NT2/D1 (cell line): ENCODE measurements around the gene AGL.
"Not testable (repeated sequence)": the region's sequence is repeated elsewhere in the genome, so short reads cannot be mapped to it uniquely, and the experiment has no call there.

Source experiments
- DNase-seq: peaks from one replicate; pipeline ENCODE4 v3.0.0-alpha.2; 2011; ENCODE audit warnings: low read depth, low spot score
- H3K27me3 ChIP-seq: 2 replicates; pipeline ENCODE4 v1.6.0; 2011; ENCODE audit warnings: mild to moderate bottlenecking; ENCODE audit not compliant: insufficient read length, insufficient read depth
- H3K36me3 ChIP-seq: 2 replicates; pipeline ENCODE4 v1.6.1; 2011; ENCODE audit warnings: mild to moderate bottlenecking, low read length, mixed read lengths; ENCODE audit not compliant: insufficient read depth, insufficient read length
- H3K4me1 ChIP-seq: 2 replicates; pipeline ENCODE4 v1.5.1; 2011; ENCODE audit not compliant: insufficient read depth, insufficient read length
- H3K4me3 ChIP-seq: 2 replicates; pipeline ENCODE4 v1.5.1; 2011; ENCODE audit warnings: low read depth; ENCODE audit not compliant: insufficient read length
- H3K9ac ChIP-seq: 2 replicates; pipeline ENCODE4 v1.6.0; 2011; ENCODE audit warnings: low read depth; ENCODE audit not compliant: insufficient read length
- H3K9me3 ChIP-seq: 2 replicates; pipeline ENCODE4 v1.5.1; 2011; ENCODE audit warnings: mild to moderate bottlenecking, low read length; ENCODE audit not compliant: insufficient read depth
- SUZ12 ChIP-seq: IDR thresholded peaks from 2 replicates; pipeline ENCODE4 v1.6.1; 2011; ENCODE audit not compliant: insufficient read length, insufficient read depth; ENCODE audit errors: extremely low read depth
- YY1 ChIP-seq: IDR thresholded peaks from 2 replicates; pipeline ENCODE4 v1.6.1; 2011; ENCODE audit not compliant: insufficient read length, insufficient read depth
- ZNF274 ChIP-seq: IDR thresholded peaks from 2 replicates; pipeline ENCODE4 v1.6.1; 2011; ENCODE audit warnings: mild to moderate bottlenecking, low read depth, low read length

Gene AGL

GRCh38 chr1:99843760-99844159 is 6.4 kb upstream of the AGL start:
- Histone ChIP-seq H3K9me3 (no peaks in the 10 kb centered on the region), H3K4me1 (no peaks in the 10 kb centered on the region), H3K9ac (no peak overlapping the region), H3K4me3 (no peak overlapping the region), H3K27me3 (no peaks in the 10 kb centered on the region), H3K36me3 (no peaks in the 10 kb centered on the region)
- DNase-seq, result no peak
- no peak for TF ChIP-seq ZNF274
- TF ChIP-seq YY1, result no peak
- TF ChIP-seq SUZ12, result no peak

GRCh38 chr1:99845201-99845600 is 5.0 kb upstream of the AGL start:
- not testable (repeated sequence) for H3K4me1 ChIP-seq, H3K4me3 ChIP-seq, H3K36me3 ChIP-seq, H3K27me3 ChIP-seq, H3K9me3 ChIP-seq, H3K9ac ChIP-seq
- DNase-seq, result peak; percentile 11

DNA sequence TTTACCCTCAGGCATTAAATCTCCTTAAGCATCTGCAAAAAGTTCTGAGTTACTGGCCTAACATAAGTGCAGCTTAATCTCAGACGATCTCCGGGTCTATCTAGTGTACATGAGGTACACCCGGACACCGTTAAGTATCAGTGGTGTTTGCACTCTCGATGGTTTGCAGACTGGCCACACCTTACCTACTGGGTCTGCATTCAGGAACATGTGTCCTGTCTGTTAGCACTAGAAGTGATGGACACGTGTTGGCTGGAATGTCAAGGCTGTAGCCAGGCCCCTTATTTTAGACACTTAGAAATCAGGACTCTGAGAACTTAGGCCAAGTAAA is 783 bp upstream of the AGL start:
- TF ChIP-seq YY1 (no peak), SUZ12 (no peak), ZNF274 (no peak)
- no peaks in the 10 kb centered on the region for H3K4me1 ChIP-seq
- DNase-seq, result no peak
- H3K4me3 ChIP-seq, result peak overlapping the region; percentile 77
- peak overlapping the region; percentile 88 for H3K9ac ChIP-seq
- H3K9me3 ChIP-seq, result no peaks in the 10 kb centered on the region
- no peaks in the 10 kb centered on the region for H3K36me3 ChIP-seq
- H3K27me3 ChIP-seq, result no peaks in the 10 kb centered on the region

DNA sequence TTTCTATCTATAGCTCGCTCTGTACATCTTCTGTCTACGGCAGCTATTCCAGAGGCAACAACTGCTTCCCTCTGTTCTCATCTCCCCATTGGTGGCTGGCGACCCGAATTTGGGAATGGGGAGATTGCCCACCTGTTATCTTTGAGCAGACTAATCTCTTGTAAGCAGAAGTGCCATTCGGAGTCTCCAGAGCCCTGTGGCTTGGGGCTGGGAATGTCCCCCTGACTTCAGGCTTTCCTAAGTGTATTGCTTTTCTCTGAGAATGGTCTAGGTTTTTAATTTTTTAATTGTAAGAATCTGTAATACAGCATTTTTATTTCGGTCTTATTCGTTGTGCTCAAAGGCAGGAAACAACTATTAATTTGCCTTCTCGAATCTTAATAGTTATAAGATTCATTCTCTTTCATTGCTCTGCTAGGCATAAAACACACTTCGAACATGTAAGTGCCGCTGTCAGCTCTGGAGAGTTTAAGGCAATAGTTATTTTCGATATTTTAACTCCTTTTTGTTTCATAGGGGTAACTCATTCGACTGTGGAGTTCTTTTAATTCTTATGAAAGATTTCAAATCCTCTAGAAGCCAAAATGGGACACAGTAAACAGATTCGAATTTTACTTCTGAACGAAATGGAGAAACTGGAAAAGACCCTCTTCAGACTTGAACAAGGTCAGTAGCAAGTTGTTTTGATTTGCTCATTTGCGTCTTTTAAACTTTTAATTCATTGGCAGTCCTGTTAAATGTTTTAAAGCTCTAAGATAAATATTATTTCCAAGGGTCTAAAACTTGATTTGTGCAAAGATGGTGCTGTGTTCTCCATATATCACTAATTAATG is 514 bp downstream of the AGL start:
- DNase-seq, result no peak
- Histone ChIP-seq H3K4me1 (no peaks in the 10 kb centered on the region), H3K36me3 (no peaks in the 10 kb centered on the region), H3K4me3 (peak overlapping the region; percentile 77), H3K9ac (peak overlapping the region; percentile 88), H3K9me3 (no peaks in the 10 kb centered on the region), H3K27me3 (no peaks in the 10 kb centered on the region)
- TF ChIP-seq SUZ12, result no peak
- no peak for TF ChIP-seq ZNF274
- TF ChIP-seq YY1, result no peak

DNA sequence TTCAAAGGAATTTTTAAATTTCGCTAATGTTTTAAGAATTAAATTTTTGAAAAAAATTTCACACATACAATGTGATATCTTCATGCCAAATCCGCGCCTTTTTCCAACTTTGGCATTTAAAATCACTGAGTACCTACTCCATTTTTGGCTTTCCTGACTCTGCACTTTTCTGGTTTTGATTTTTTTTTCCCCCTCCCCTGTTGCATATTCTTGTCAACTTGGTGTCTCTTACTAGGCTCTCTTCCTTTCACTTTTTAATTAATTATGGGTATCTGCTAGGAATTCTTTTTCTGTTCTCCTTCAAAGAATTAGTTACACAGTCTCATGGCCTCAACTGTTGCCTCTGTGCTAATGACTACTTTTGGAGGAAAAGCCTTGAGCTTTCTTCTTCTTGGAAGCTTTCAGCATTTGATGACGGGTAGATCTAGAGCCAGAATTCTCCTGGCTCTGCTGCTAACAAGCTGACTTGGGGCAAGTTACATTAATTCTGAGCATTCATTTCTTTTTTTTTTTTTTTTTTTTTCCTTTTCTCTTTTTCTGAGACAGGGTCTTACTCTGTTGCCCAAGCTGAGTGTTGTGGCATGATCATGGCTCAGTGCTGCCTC is 1.8 kb downstream of the AGL start:
- Histone ChIP-seq H3K4me3 (no peak overlapping the region), H3K36me3 (no peaks in the 10 kb centered on the region), H3K9ac (no peak overlapping the region), H3K9me3 (no peaks in the 10 kb centered on the region), H3K4me1 (no peaks in the 10 kb centered on the region), H3K27me3 (no peaks in the 10 kb centered on the region)
- TF ChIP-seq ZNF274 (no peak), SUZ12 (no peak), YY1 (no peak)
- DNase-seq, result no peak

DNA sequence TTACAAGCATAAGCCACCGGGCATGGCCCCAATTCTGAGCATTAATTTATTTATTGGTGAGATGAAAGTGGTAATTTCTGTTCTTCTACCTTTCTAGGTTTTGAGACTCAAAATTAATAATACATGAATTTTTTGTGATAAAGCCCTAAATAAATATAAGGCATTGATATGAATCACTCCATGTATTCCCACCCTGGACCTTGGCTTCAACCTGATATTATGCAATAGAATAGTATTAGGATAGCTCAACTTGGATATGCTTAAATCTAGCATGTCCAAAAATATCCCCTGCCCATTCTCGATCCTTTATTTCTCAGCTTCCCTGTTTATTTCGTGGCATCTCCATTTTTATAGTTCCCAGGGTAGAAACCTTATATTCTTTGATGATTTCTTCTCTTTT is 2.5 kb downstream of the AGL start:
- no peak overlapping the region for H3K4me3 ChIP-seq
- TF ChIP-seq ZNF274, result no peak
- TF ChIP-seq YY1, result no peak
- no peak for TF ChIP-seq SUZ12
- H3K4me1 ChIP-seq, result no peaks in the 10 kb centered on the region
- no peak overlapping the region for H3K9ac ChIP-seq
- no peaks in the 10 kb centered on the region for H3K27me3 ChIP-seq
- H3K36me3 ChIP-seq, result no peaks in the 10 kb centered on the region
- no peak for DNase-seq
- no peaks in the 10 kb centered on the region for H3K9me3 ChIP-seq

DNA sequence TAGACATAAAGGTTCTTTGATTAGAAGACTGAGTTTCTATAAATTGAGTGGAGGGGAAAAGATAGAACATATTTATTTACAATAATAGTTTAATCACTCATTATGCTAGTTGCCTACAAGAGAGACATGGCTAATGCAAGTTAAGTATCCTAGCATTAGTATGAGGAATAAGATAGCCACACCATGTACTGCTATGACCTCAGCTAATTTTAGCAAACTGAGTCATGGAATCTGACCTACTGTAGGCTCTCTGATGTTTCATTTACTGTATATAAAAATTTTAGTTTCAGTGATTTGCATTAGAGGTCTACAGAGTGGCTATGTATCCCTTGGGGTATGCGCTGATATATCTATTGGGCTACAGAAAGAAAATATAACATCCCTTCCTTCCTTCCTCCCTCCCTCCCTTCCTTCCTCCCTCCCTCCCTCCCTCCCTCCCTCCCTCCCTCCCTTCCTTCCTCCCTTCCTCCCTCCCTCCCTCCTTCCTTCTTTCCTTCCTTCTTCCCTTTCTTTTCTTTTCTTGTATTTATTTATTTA is 5.8 kb downstream of the AGL start:
- no peak overlapping the region for H3K9ac ChIP-seq
- H3K36me3 ChIP-seq, result peaks cover 3% of the 10 kb centered on the region
- TF ChIP-seq ZNF274 (no peak), YY1 (no peak), SUZ12 (no peak)
- H3K4me3 ChIP-seq, result no peak overlapping the region
- H3K27me3 ChIP-seq, result no peaks in the 10 kb centered on the region
- DNase-seq, result no peak
- H3K9me3 ChIP-seq, result peaks cover 6% of the 10 kb centered on the region; the same call in 1 of the 2 replicates
- no peaks in the 10 kb centered on the region for H3K4me1 ChIP-seq

DNA sequence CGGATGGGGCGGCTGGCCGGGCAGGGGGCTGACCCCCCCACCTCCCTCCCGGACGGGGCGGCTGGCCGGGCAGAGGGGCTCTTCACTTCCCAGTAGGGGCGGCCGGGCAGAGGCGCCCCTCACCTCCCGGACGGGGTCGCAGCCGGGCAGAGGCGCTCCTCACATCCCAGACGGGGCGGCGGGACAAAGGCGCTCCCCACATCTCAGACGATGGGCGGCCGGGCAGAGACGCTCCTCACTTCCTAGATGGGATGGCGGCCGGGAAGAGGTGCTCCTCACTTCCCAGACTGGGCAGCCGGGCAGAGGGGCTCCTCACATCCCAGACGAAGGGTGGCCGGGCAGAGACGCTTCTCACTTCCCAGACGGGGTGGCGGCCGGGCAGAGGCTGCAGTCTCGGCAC is 6.9 kb downstream of the AGL start:
- not testable (repeated sequence) for H3K4me3 ChIP-seq, H3K9me3 ChIP-seq, H3K36me3 ChIP-seq, H3K9ac ChIP-seq, H3K4me1 ChIP-seq, DNase-seq, H3K27me3 ChIP-seq
